GM10248 (cell line): ENCODE results near the gene AIMP2.
A peak's percentile ranks its signal among the peaks of the same experiment; 100 is the strongest.
"Not testable (repeated sequence)": the region's sequence is repeated elsewhere in the genome, so short reads cannot be mapped to it uniquely, and the experiment has no call there.

Source experiments
- CTCF ChIA-PET: fragments of 300-600 bp; sonication (Branson Sonifier 250); formaldehyde crosslinking; extraction: SDS; loops from one replicate; lab custom pipeline; 2021; ENCODE audit warnings: antibody characterized with exemption; lab: Yijun Ruan, JAX
- POLR2A ChIA-PET: fragments of 350-650 bp; sonication (Branson Sonifier 250); formaldehyde crosslinking; extraction: SDS; loops from one replicate; lab custom pipeline; 2020; ENCODE audit warnings: antibody characterized with exemption; lab: Yijun Ruan, JAX
- DNase-seq: peaks from one replicate; pipeline ENCODE4 v3.0.0; 2012; ENCODE audit errors: extremely low spot score
- TF ChIP-seq, protein P1 (sequence below): IDR thresholded peaks from 2 replicates; pipeline ENCODE4 v1.5.1; 2012; ENCODE audit warnings: mild to moderate bottlenecking, low read depth; ENCODE audit errors: extremely low read depth, missing control alignments, control extremely low read depth

Gene AIMP2

DNA sequence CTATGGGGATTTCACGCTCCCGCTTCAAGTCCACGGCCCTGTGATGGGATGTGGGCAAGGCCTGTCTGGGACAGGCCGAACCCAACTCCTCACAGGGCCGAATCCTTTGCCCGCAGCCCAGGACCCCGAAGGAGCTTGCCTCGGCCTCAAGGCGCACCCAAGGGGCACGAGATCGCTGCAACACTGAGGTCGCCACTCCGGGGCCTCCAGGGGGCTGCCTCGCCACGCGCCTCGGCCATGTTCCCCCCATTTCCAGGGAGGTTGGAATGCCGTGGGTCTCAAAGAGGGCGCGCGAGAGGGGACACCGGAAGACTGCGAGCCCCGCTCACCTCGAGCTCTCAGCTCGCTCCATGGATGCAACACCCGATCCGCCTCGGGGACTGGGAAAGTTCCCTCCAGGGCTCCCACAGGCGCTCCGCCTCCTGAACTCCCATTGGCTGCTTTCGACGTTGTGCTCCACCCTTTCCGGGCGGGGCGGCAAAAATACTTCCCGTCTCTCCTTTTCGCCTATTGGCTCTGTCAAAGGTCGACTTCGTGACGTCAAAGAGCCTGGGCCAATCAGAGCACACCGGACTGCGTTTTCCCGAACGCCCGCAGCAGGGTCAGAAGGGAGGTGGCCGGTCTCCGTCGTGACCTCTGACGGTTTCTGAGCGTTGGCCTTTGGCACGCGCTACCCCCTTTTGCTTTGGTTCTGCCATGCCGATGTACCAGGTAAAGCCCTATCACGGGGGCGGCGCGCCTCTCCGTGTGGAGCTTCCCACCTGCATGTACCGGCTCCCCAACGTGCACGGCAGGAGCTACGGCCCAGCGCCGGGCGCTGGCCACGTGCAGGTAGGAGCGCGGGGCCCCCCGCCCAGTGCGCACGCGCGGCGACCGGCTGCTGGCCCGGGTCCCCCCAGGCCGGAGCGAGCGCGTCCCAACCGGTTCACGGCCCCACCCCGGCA lies at the start of gene AIMP2, which contains the start of gene PMS2:
Gene AIMP2 (plus strand): TSS at position 605 of the 944 bp plus-strand sequence. CDS start 92 bp downstream, at position 697.
Gene PMS2 (minus strand): TSS at position 382 of the 944 bp plus-strand sequence. CDS start 30 bp downstream, at position 352.
- peak; percentile 94 for DNase-seq
- ChIA-PET CTCF (interaction anchor here (1.1 to 2.6 kb wide), 3 partner anchors 11 to 331 kb away, joined by 3 to 10 read pairs (median 4); no protein-coding TSS in a partner anchor), POLR2A (interaction anchor here (0.9 kb wide), 1 partner anchor 18 kb away, joined by 3 read pairs; no protein-coding TSS in a partner anchor)
- TF ChIP-seq, protein P1, sequence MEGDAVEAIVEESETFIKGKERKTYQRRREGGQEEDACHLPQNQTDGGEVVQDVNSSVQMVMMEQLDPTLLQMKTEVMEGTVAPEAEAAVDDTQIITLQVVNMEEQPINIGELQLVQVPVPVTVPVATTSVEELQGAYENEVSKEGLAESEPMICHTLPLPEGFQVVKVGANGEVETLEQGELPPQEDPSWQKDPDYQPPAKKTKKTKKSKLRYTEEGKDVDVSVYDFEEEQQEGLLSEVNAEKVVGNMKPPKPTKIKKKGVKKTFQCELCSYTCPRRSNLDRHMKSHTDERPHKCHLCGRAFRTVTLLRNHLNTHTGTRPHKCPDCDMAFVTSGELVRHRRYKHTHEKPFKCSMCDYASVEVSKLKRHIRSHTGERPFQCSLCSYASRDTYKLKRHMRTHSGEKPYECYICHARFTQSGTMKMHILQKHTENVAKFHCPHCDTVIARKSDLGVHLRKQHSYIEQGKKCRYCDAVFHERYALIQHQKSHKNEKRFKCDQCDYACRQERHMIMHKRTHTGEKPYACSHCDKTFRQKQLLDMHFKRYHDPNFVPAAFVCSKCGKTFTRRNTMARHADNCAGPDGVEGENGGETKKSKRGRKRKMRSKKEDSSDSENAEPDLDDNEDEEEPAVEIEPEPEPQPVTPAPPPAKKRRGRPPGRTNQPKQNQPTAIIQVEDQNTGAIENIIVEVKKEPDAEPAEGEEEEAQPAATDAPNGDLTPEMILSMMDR, result peak; percentile 10

DNA sequence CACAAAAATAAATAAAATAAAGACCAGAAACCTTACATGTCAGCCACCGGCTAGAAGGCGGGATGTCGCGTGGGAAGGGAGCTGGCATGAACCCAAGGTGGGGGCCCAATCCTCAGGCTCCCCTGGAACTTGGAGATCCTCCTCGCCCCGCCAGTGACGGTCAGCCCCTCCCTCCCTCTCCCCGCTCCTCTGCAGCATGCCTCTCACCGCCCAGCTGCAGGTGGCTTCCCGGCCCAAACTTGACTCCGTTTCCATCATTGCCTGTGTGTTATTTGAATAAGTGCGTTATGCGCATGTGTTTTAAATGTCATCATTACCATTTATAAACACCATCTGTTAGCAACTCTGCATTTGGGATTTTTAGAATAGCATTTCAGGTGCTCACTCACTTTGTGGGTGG lies 45.9 kb upstream of the AIMP2 start:
- POLR2A ChIA-PET, CTCF ChIA-PET: not testable (repeated sequence)

DNA sequence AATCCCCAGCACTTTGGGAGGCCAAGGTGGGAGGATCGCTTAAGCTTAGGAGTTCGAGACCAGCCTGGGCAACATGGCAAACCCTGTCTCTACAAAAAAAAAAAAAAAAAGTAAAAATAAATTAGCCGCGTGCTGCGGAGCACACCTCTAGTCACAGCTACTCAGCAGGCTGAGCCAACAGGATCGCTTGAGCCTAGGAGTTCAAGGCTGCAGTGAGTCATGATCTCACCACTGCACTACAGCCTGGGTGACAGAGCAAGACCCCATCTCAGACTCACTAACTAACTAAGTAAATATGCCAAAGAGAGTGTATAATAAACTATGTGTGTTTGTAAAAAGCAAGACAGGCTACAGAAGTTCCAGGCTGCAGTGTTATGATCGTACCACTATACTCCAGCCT lies 45.3 kb upstream of the AIMP2 start:
- DNase-seq, CTCF ChIA-PET, POLR2A ChIA-PET: not testable (repeated sequence)

More for the DNA sequence above, 45.9 kb upstream of the AIMP2 start:
- DNase-seq, result not testable (repeated sequence)

DNA sequence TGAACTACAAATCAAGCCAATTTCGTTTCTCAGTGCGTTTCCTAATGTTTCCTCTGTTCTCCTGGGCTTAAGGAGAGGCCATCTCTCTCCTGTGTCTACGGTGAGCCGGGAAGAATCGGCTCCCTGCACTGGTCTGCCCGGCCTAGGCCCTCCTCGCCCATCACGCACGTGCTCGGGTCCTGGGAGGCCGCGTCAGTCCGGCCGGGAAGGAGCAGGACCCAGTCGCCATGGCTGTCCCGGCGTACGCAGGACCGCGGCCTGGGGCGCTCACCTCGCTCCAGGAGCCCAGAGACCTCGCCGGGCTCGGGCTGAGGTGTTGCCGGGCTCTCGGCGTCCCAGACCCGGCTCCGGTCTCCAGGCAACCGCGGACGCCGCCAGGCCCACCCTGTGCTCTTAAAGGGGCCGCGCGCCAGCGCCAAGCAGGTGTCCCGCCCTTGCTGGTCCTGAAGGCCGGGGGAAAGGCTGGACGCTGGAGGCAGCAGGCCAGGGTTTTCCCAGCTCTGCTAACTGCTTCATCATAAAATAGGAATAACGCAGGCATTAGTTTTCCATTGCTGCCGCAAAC lies 38.6 kb upstream of the AIMP2 start, which contains the start of gene RSPH10B:
Gene RSPH10B (minus strand): TSS at position 343 of the 565 bp plus-strand sequence. CDS start 3,573 bp downstream, outside the sequence.
- CTCF ChIA-PET, DNase-seq, POLR2A ChIA-PET: not testable (repeated sequence)

DNA sequence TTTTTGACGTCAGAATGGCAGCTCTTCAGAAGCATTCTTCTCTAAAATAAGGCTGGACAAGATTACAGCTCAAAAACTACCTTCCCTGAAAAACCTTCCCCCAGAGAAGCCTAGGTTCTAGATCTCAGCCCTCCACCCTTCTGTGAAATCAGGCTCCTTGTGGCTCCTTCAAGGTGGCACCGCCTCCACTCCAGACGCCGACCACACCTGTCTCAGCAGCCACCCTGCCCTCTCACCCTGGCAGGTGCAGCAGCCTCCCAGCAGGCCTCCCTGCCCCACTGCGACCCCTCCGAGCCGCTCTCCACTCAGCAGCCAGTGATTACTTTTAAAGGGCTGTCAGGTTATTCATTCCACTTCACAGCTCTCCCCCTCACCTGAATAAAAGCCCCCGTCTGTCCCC lies 35.5 kb upstream of the AIMP2 start:
- POLR2A ChIA-PET, DNase-seq, CTCF ChIA-PET: not testable (repeated sequence)

DNA sequence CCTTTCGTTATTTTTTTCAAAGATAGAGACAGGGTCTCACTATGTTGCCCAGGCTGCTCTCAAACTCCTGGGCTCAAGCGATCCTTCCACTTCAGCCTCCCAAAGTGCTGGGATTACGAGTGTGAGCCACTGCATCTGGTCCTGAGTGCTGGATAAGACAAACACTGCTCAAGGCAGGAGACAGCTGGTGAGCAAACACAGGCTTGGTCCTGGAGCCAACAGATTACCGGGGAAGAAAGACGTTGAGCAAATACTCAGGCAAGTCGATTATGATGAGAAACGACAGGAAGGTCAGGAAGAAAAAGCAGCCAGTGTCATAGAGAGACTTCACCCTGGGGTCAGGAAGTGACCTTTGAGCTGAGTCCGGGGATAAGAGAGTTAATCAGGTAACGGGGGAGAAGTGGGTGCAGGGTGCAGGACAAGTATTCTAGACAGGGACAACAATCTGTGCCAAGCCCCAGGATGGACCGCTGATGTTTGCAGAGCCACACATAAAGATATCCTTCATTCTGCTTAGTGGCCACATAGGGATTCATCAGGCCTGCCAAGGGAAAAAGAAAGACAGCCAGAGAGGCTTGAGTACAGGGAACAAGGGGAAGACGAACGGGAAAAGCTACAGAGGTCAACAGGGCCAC lies 29.3 kb upstream of the AIMP2 start:
- POLR2A ChIA-PET, result interaction anchor here (0.6 kb wide), 1 partner anchor 214 kb away, joined by 3 read pairs; no protein-coding TSS in a partner anchor
- DNase-seq, CTCF ChIA-PET: not testable (repeated sequence)

DNA sequence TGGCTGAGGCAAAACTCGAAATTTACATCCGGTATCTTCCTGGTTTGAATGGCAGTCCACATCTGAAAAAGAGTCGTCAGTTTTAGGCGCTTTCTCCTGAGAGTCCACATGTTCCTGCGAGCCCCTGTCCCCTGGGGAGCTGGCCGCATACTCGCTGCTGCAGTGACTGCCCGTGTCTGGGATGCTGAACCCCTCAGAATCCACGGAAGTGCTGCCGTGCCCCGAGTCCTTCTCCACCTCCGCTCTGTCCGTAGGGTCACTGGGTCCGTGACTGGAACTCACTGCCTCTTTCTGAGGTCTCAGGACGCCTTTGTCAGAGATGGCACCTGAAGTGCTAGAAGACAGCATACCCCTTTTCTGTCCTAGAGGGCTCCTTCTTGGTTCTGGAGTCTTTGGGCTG lies 22.0 kb upstream of the AIMP2 start:
- CTCF ChIA-PET, DNase-seq, POLR2A ChIA-PET: not testable (repeated sequence)

DNA sequence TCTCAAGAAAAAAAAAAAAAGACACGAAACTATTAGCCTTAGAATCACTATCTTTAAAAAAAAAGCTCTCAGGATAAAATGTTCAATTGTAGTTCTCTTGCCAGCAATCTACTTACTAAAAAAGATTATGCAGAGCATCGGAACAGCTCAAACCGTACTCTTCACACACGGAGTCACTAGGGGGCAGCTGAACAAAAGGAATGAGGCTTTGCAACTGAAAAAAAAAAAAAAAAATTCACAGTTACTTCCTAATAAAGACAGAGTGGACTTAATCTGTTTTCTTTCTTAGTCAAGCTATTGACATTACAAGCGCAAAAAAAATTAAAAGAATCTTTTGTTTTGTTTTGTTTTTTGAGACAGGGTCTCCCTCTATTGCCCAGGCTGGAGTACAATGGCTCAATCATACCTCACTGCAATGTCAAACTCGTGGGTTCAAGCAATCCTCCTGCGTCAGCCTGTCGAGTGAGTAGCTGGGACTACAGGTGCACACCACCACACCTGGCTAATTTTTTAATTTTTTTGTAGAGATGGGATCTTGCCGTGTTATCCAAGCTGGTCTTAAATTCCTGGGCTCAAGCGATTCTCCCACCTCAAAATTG lies 11.8 kb upstream of the AIMP2 start:
- ChIA-PET POLR2A (interaction anchor here (0.6 to 1.0 kb wide), 3 partner anchors 175 to 439 kb away, joined by 3 to 4 read pairs (median 3); no protein-coding TSS in a partner anchor), CTCF (interaction anchor here (0.6 to 3.4 kb wide), 14 partner anchors 8 to 355 kb away, joined by 3 to 23 read pairs (median 4); partner anchors contain the start of genes AIMP2 and PMS2)
- TF ChIP-seq, protein P1, result peak; percentile 36
- peak; percentile 45 for DNase-seq

DNA sequence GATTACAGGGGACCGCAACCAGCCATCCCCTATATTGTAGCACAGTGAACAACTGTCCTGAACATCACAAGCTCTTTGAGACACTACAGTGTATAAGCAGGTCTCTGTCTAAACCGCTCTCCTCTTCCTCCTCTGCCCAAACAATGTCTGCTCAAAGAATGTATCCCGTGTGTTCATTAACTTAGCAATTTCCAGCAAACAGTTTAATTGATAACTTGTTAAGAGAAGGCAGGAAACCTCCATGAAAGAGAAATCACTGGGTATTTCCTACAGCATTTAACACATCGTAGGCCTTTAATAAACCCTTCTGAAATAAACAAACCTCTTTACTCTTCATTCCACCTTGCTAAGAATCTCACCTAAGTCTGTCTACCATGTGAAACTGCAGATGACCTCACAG lies 1.7 kb upstream of the AIMP2 start:
- TF ChIP-seq, protein P1, result no peak
- DNase-seq, result no peak
- POLR2A ChIA-PET, result no interaction called here
- CTCF ChIA-PET, result interaction anchor here (1.3 to 2.8 kb wide), 3 partner anchors 10 to 315 kb away, joined by 3 to 11 read pairs (median 10); no protein-coding TSS in a partner anchor

DNA sequence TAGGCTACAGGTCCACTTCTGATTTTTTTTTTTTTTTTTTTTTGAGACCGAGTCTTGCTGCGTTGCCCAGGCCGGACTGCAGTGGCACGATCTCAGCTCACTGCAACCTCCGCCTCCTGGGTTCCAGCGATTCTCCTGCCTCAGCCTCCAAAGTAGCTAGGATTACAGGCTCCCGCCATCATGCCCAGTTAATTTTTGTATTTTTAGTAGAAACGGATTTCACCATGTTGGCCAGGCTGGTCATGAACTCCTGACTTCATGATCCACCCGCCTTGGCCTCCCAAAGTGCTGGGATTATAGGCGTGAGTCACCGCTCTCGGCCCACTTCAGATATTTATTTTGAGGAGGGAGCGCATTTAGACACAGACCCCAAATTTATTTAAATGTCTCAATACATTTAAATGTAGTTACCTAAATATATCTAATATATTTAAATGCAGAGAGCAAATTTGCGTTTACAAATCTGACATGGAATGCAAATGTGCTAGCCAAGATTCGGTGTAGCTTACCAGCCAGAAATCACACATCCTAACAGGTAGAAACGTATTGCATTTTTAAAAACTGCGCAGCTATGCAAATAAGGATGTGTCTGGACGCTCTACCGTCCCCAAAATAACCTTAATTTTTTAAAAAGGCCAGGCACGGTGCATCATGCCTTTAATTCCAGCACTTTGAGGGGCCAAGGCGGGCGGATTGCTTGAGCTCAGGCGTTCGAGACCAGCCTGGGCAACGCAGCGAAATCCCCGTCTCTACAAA lies 1.1 kb upstream of the AIMP2 start:
- ChIA-PET POLR2A (interaction anchor here (0.9 kb wide), 1 partner anchor 19 kb away, joined by 3 read pairs; no protein-coding TSS in a partner anchor), CTCF (interaction anchor here (1.1 to 2.8 kb wide), 5 partner anchors 10 to 330 kb away, joined by 3 to 11 read pairs (median 4); no protein-coding TSS in a partner anchor)
- DNase-seq, result not testable (repeated sequence)

DNA sequence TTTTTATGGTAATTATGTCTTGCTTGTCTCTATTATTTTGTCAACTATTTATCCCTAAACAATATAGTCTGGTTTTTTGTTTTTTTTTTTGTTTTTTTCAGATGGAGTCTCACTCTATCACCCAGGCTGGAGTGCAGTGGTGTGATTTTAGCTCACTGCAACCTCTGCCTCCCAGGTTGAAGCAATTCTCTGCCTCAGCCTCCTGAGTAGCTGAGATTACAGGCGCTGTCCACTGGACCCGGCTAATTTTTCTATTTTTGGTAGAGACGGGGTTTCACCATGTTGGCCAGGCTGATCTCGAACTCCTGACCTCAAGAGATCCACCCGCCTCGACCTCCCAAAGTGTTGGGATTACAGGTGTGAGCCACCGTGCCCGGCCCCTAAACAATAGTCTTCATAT lies 1.3 kb downstream of the AIMP2 start:
- POLR2A ChIA-PET, CTCF ChIA-PET, DNase-seq: not testable (repeated sequence)
